Tibial artery (tissue), 4 donors: ENCODE results near the gene PLEKHN1.
"Not testable (repeated sequence)": the region's sequence is repeated elsewhere in the genome, so short reads cannot be mapped to it uniquely, and the experiment has no call there.

ENCODE experiments used
- DNase-seq, 2 donors: peaks; one replicate each; pipeline ENCODE4 v3.0.0-alpha.2; 2019
- H3K27ac ChIP-seq, 2 donors: fragments of 200-600 bp; sonication (generic) in 1 of 2; 1 replicate in 1 of 2; 2 replicates in 1 of 2; pipeline ENCODE4 v1.5.1; 2018 to 2019; ENCODE audit warnings: mild to moderate bottlenecking in 1 of 2
- H3K27me3 ChIP-seq, 2 donors: fragments of 200-600 bp; sonication (generic) in 1 of 2; one replicate each; pipeline versions ENCODE4 v1.5.1 to v1.6.0; 2016 to 2019
- H3K36me3 ChIP-seq, 3 donors: fragments of 200-600 bp; sonication (generic) in 2 of 3; one replicate each; pipeline ENCODE4 v1.5.1; 2016 to 2019; ENCODE audit warnings: mild to moderate bottlenecking in 2 of 3
- H3K4me1 ChIP-seq, 4 donors: fragments of 200-600 bp; sonication (generic) in 2 of 4; 1 replicate in 3 of 4; 2 replicates in 1 of 4; pipeline ENCODE4 v1.5.1; 2016 to 2019
- H3K4me3 ChIP-seq, 2 donors: fragments of 200-600 bp; sonication (generic) in 1 of 2; 1 replicate in 1 of 2; 2 replicates in 1 of 2; pipeline ENCODE4 v1.5.1; 2018 to 2019; ENCODE audit warnings: mild to moderate bottlenecking in 2 of 2
- H3K9me3 ChIP-seq, 3 donors: fragments of 200-600 bp; sonication (generic) in 1 of 3; one replicate each; pipeline ENCODE4 v1.5.1; 2016 to 2019
- intact Hi-C: fragments of 100-400 bp; cut with DNase I; formaldehyde crosslinking; loops from one replicate; pipeline ENCODE4 v1.15.0; 2023; ENCODE audit warnings: low total_unique reads
- TF ChIP-seq, protein P1 (sequence below), 2 experiments: fragments of 200-600 bp in 1 of 2; fragments of 450-650 bp in 1 of 2; IDR thresholded peaks; one replicate each; pipeline ENCODE4 v1.5.1; 2017 to 2019; ENCODE audit warnings: antibody characterized with exemption in 2 of 2, mild to moderate bottlenecking in 1 of 2, moderate library complexity in 1 of 2

PLEKHN1 gene

DNA sequence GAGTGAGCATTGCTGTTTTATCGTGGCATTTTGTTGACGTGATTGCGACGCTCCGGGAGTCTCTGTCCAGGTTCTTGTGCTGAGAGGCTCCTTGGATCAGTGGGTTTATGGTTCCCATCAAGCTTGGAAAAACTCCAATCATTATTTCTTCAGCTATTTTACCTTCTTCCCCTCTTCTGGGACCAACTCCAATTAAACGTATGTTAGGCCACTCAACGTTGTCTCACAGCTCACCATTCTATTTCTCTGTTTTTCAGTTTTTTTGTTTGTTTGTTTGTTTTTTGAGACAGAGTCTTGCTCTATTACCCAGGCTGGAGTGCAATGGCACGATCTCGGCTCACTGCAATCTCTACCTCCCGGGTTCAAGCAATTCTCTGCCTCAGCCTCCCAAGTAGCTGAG is 25.6 kb downstream of the PLEKHN1 start:
- Histone ChIP-seq H3K4me1 (peaks cover 0 to 5% (median 0%) of the 10 kb centered on the region in 4 donors), H3K4me3 (no peak overlapping the region), H3K9me3 (peaks cover 0 to 28% (median 6%) of the 10 kb centered on the region in 3 donors), H3K27me3 (no peaks in the 10 kb centered on the region), H3K27ac (no peak overlapping the region), H3K36me3 (peaks cover 0 to 3% (median 0%) of the 10 kb centered on the region in 3 donors)
- no peak for DNase-seq
- intact Hi-C loops, result no loop called here
- TF ChIP-seq, protein P1, sequence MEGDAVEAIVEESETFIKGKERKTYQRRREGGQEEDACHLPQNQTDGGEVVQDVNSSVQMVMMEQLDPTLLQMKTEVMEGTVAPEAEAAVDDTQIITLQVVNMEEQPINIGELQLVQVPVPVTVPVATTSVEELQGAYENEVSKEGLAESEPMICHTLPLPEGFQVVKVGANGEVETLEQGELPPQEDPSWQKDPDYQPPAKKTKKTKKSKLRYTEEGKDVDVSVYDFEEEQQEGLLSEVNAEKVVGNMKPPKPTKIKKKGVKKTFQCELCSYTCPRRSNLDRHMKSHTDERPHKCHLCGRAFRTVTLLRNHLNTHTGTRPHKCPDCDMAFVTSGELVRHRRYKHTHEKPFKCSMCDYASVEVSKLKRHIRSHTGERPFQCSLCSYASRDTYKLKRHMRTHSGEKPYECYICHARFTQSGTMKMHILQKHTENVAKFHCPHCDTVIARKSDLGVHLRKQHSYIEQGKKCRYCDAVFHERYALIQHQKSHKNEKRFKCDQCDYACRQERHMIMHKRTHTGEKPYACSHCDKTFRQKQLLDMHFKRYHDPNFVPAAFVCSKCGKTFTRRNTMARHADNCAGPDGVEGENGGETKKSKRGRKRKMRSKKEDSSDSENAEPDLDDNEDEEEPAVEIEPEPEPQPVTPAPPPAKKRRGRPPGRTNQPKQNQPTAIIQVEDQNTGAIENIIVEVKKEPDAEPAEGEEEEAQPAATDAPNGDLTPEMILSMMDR (IDR thresholded peaks at IDR 0.05), result no peak

DNA sequence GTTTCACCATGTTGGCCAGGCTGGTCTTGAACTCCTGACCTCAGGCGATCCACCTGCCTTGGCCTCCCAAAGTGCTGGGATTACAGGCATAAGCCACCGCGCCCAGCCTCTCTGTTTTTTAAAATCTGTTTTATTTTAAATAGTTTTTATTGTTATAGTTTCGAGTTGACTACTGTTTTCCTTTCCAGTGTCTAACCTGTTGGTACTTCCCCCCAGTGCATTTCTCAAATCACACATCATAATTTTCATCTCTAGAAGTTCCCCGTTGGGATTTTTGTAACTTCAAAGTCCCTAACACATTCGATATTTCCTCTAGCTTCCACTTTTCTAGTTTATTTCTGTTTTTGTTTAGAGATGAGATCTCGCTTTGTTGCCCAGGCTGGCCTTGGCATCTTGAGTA is 26.1 kb downstream of the PLEKHN1 start:
- intact Hi-C loops, result no loop called here
- no peak for DNase-seq
- Histone ChIP-seq H3K4me1 (peaks cover 0 to 6% (median 1%) of the 10 kb centered on the region in 4 donors), H3K27ac (no peak overlapping the region), H3K9me3 (peaks cover 0 to 28% (median 6%) of the 10 kb centered on the region in 3 donors), H3K36me3 (peaks cover 0 to 3% (median 0%) of the 10 kb centered on the region in 3 donors), H3K4me3 (no peak overlapping the region), H3K27me3 (no peaks in the 10 kb centered on the region)
- TF ChIP-seq, protein P1 (IDR thresholded peaks at IDR 0.05), result no peak

DNA sequence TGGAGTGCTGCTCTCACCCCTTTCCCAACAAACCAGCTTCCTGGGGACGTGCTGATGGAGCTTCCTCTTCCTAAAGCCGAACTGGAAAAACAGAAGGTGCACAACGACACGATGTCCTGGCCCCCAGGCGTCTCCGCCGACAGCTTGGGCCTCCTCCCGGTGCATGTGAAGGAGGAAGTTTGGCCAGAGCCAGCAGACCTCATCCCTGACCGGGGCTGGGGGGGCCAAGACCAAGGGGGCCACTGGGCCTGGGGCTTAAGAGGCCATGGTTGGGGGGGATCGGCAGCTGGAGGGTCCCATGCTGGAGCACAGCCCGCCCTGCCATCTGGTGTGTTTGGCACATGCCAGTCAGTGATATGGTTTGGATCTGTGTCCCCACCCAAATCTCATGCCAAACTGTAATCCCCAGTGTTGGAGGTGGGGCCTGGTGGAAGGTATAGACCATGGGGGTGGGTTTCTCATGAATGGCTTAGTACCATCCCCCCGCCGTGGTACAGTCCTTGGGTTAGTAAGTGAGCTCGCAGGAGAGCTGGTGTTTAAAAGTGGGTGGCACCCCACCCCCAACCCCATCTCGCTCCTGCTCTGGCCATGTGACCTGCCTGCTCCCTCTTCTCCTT is 27.2 kb downstream of the PLEKHN1 start:
- no peak for DNase-seq
- H3K27ac ChIP-seq, result no peak overlapping the region
- peaks cover 0 to 23% (median 6%) of the 10 kb centered on the region in 3 donors for H3K9me3 ChIP-seq
- intact Hi-C loops, result no loop called here
- H3K36me3 ChIP-seq, result peaks cover 0 to 3% (median 0%) of the 10 kb centered on the region in 3 donors
- TF ChIP-seq, protein P1 (IDR thresholded peaks at IDR 0.05), result no peak
- H3K27me3 ChIP-seq, result no peaks in the 10 kb centered on the region
- H3K4me1 ChIP-seq, result peaks cover 0 to 17% (median 13%) of the 10 kb centered on the region in 4 donors
- no peak overlapping the region for H3K4me3 ChIP-seq

DNA sequence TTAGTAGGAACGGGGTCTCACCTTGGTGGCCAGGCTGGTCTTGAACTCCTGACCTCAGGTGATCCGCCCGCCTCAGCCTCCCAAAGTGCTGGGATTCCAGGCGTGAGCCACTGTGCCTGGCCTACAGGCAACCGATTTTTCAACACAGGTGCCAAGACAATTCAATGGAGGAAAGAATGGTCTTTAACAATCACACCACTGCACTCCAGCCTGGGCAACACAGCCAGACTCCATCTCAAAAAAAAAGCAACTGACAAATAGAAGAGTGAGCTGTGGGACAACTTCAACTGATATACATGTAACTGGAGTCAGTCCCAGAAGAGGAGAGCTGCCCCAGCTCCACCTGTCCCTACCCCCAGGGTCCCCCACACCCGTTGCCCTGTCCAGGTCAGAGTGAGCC is 28.3 kb downstream of the PLEKHN1 start:
- H3K36me3 ChIP-seq, H3K4me3 ChIP-seq, DNase-seq, H3K27ac ChIP-seq, H3K27me3 ChIP-seq, intact Hi-C loops: not testable (repeated sequence)
- peaks cover 0 to 26% (median 14%) of the 10 kb centered on the region in 4 donors for H3K4me1 ChIP-seq
- H3K9me3 ChIP-seq, result peaks cover 0 to 23% (median 6%) of the 10 kb centered on the region in 3 donors

DNA sequence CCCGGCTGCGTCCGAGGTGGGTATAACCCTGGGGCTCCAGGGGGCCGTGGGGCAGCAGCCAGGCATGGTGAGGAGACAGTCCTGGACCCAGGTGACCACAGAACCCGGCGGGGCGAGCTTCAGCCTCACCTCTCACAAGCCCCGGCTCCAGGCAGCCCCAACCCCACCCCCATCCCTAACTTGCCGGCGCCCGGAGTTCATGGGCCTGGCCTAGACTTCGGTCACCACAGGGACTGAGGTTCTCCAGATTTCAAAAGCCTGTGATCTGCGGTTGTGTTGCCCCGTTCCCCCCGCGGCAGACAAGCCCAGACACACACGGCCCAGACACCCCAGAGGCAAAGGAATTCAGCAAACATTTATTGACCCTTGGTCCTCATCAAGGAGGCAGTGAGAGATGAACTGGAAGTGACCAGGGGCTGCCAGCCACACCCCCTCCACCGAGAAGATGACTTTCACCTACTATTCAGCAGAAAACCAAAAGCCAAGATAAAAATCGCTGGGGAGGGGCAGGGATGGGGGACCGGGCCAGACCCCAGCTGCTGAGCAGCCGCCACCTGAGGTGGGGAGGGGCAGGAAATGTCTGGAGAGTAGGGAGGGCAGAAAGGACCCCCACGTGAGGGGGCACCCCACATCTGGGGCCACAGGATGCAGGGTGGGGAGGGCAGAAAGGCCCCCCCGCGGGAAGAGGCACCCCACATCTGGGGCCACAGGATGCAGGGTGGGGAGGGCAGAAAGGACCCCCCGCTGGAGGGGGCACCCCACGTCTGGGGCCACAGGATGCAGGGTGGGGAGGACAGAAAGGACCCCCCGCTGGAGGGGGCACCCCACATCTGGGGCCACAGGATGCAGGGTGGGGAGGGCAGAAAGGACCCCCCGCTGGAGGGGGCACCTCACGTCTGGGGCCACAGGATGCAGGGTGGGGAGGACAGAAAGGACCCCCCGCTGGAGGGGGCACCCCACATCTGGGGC is 29.7 kb downstream of the PLEKHN1 start:
- Histone ChIP-seq H3K27ac (no peak overlapping the region), H3K4me3 (no peak overlapping the region), H3K9me3 (peaks cover 0 to 16% (median 6%) of the 10 kb centered on the region in 3 donors), H3K4me1 (peaks cover 0 to 38% (median 15%) of the 10 kb centered on the region in 4 donors), H3K27me3 (no peaks in the 10 kb centered on the region), H3K36me3 (peaks cover 0 to 3% (median 0%) of the 10 kb centered on the region in 3 donors)
- TF ChIP-seq, protein P1 (IDR thresholded peaks at IDR 0.05), result no peak
- DNase-seq, result peak in 1 of 2 donors; percentile 64
- intact Hi-C loops, result no loop called here
